ENCODE measurements around the gene SLC12A9.
"Not testable (repeated sequence)": the region's sequence is repeated elsewhere in the genome, so short reads cannot be mapped to it uniquely, and the experiment has no call there.

SLC12A9 gene

DNA sequence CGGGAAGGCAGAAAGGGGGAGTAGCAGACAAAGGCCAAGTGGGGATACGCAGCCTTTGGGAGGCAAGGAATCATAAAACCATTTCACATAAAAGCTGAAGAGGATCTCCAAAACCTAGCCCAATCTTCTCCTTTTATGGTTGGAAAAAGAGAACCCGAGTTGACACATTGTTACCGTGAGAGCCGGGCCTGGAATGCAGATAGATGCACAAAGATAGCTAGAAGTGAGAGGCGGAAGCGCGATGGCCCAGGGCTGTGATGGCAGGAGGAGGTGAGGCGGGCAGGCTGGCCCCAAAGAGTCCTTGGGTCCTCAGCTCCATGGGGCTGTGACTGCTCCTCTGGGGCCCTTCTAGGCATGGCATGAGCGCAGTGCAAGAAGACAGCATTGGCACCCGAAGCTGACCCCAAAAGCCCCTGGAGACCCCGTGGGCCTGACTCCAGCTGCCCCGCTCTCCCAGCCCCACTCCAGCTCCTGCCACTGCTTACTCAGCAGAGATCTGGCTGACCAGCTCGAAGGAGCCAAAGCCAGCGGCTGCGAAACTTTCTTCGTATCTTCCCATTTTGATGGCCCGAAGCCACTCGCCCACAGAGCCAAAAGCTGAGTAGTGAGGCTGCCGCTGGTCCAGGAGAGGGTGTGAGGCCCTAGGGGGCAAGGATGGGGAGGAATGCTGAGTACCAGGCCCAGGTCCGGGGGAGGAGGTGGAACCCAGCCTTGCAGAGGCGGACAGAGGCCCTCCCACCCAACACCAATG lies 47.7 kb upstream of the SLC12A9 start:
- Histone ChIP-seq H2AFZ (ENCODE audit: low read depth, low read length) (no peak overlapping the region), H4K91ac (ENCODE audit: low read length) (peak overlapping the region; percentile 21), H3K18ac (ENCODE audit: low read depth in 1 of 2, low read length in 2 of 2) (no peak overlapping the region), H2BK12ac (ENCODE audit: low read length in 2 of 2) (peak overlapping the region in 1 of 2 experiments; percentile 29), H3K14ac (ENCODE audit: low read length in 2 of 2) (no peak overlapping the region), H3K4me2 (ENCODE audit: low read length, poor library complexity, severe bottlenecking) (no peak overlapping the region), H3K4me3 (ENCODE audit: insufficient read depth in 1 of 2, low read depth in 1 of 2, low read length in 2 of 2) (peak overlapping the region in 1 of 2 experiments; percentile 1), H3K36me3 (ENCODE audit: control insufficient read depth in 1 of 2, insufficient read depth in 2 of 2, low read depth in 1 of 2, low read length in 2 of 2) (peaks cover 35 to 61% of the 10 kb centered on the region in 2 experiments), H3K23ac (ENCODE audit: low read length in 2 of 2) (no peak overlapping the region), H4K8ac (ENCODE audit: low read length) (no peak overlapping the region), H2AK5ac (ENCODE audit: low read length, severe bottlenecking) (no peak overlapping the region), H2BK5ac (ENCODE audit: low read depth, low read length, poor library complexity, severe bottlenecking) (no peak overlapping the region), H3K4me1 (ENCODE audit: control insufficient read depth, insufficient read depth, low read depth, low read length) (peaks cover 22% of the 10 kb centered on the region), H3K79me1 (replicated peaks; ENCODE audit: low read length, poor library complexity, severe bottlenecking) (peaks cover 22% of the 10 kb centered on the region), H3K9me3 (ENCODE audit: control insufficient read depth, low read length) (no peaks in the 10 kb centered on the region), H2BK15ac (ENCODE audit: low read depth, poor library complexity, severe bottlenecking) (no peak overlapping the region), H3K4ac (ENCODE audit: low read depth in 1 of 2, low read length in 2 of 2) (no peak overlapping the region), H2BK120ac (ENCODE audit: low read depth, low read length) (no peak overlapping the region), H3K9ac (ENCODE audit: low read length) (no peak overlapping the region), H3K27ac (ENCODE audit: low read length, poor library complexity, severe bottlenecking) (no peak overlapping the region), H3K27me3 (ENCODE audit: control insufficient read depth in 1 of 2, insufficient read depth in 1 of 2, low read length in 2 of 2) (peaks cover 0 to 5% of the 10 kb centered on the region in 2 experiments)
- 96% methylated on average over 20 of the region's 22 CpGs for WGBS
- DNase-seq: no peak

DNA sequence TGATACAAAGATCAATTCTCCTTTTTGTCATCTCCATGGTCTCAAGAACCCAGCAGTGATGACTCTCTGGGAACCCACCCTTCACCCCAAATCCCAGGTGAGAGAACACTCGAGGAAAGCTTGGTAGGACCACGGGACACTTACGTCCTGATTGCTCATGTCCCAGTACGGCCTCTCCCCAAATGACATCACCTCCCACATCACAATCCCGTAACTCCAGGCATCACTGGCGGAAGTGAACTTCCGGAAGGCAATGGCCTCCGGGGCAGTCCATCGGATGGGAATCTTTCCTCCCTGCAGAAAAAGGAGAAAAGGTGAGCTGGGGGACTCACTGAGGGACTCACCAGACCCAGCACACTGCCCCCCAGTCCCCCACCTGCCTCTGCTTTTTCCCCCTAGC lies 46.2 kb upstream of the SLC12A9 start:
- H3K27me3 ChIP-seq (ENCODE audit: control insufficient read depth in 1 of 2, insufficient read depth in 1 of 2, low read length in 2 of 2): no peaks in the 10 kb centered on the region
- WGBS: 95% methylated on average over 9 of the region's 9 CpGs
- H2BK120ac ChIP-seq (ENCODE audit: low read depth, low read length): no peak overlapping the region

DNA sequence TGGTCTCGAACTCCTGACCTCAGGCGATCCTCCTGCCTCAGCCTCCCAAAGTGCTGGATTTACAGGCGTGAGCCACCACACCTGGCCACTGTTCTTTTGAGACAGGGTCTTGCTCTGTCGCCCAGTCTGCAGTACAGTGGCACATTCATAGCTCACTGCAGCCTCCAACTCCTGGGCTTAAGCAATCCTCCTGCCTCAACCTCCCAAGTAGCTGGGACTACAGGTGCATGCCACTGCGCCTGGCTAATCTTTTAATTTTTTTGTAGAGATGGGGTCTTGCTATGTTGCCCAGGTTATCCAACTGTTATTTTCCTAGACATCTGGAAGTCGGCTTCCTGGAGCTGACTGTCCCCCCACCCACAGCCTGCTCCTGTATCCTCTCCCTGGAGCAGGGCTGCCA lies 45.6 kb upstream of the SLC12A9 start:
- Histone ChIP-seq H3K79me1 (replicated peaks; ENCODE audit: low read length, poor library complexity, severe bottlenecking) (peaks cover 24% of the 10 kb centered on the region), H3K36me3 (ENCODE audit: control insufficient read depth in 1 of 2, insufficient read depth in 2 of 2, low read depth in 1 of 2, low read length in 2 of 2) (peaks cover 47 to 77% of the 10 kb centered on the region in 2 experiments), H3K4me3 (ENCODE audit: insufficient read depth in 1 of 2, low read depth in 1 of 2, low read length in 2 of 2) (peak overlapping the region in 1 of 2 experiments; percentile 16), H3K4me1 (ENCODE audit: control insufficient read depth, insufficient read depth, low read depth, low read length) (peaks cover 18% of the 10 kb centered on the region)
- not testable (repeated sequence) for H2AFZ ChIP-seq (ENCODE audit: low read depth, low read length); H3K9ac ChIP-seq (ENCODE audit: low read length); H4K91ac ChIP-seq (ENCODE audit: low read length); H3K9me3 ChIP-seq (ENCODE audit: control insufficient read depth, low read length); H2BK15ac ChIP-seq (ENCODE audit: low read depth, poor library complexity, severe bottlenecking); H3K4me2 ChIP-seq (ENCODE audit: low read length, poor library complexity, severe bottlenecking); H3K23ac ChIP-seq (ENCODE audit: low read length in 2 of 2); H2AK5ac ChIP-seq (ENCODE audit: low read length, severe bottlenecking); H3K27me3 ChIP-seq (ENCODE audit: control insufficient read depth in 1 of 2, insufficient read depth in 1 of 2, low read length in 2 of 2); H2BK12ac ChIP-seq (ENCODE audit: low read length in 2 of 2); DNase-seq; H4K8ac ChIP-seq (ENCODE audit: low read length); H3K18ac ChIP-seq (ENCODE audit: low read depth in 1 of 2, low read length in 2 of 2); H2BK5ac ChIP-seq (ENCODE audit: low read depth, low read length, poor library complexity, severe bottlenecking); H3K4ac ChIP-seq (ENCODE audit: low read depth in 1 of 2, low read length in 2 of 2); H2BK120ac ChIP-seq (ENCODE audit: low read depth, low read length); H3K14ac ChIP-seq (ENCODE audit: low read length in 2 of 2); H3K27ac ChIP-seq (ENCODE audit: low read length, poor library complexity, severe bottlenecking)
- WGBS: 100% methylated on average over 6 of the region's 6 CpGs

More for the DNA sequence above, 46.2 kb upstream of the SLC12A9 start:
- Histone ChIP-seq H4K8ac (ENCODE audit: low read length) (no peak overlapping the region), H2AFZ (ENCODE audit: low read depth, low read length) (no peak overlapping the region), H3K36me3 (ENCODE audit: control insufficient read depth in 1 of 2, insufficient read depth in 2 of 2, low read depth in 1 of 2, low read length in 2 of 2) (peaks cover 43 to 72% of the 10 kb centered on the region in 2 experiments), H3K27ac (ENCODE audit: low read length, poor library complexity, severe bottlenecking) (no peak overlapping the region), H3K79me1 (replicated peaks; ENCODE audit: low read length, poor library complexity, severe bottlenecking) (peaks cover 22% of the 10 kb centered on the region), H3K14ac (ENCODE audit: low read length in 2 of 2) (no peak overlapping the region), H2BK12ac (ENCODE audit: low read length in 2 of 2) (no peak overlapping the region), H3K9ac (ENCODE audit: low read length) (no peak overlapping the region), H2AK5ac (ENCODE audit: low read length, severe bottlenecking) (no peak overlapping the region), H3K4ac (ENCODE audit: low read depth in 1 of 2, low read length in 2 of 2) (no peak overlapping the region), H3K18ac (ENCODE audit: low read depth in 1 of 2, low read length in 2 of 2) (no peak overlapping the region), H3K9me3 (ENCODE audit: control insufficient read depth, low read length) (no peaks in the 10 kb centered on the region), H3K4me2 (ENCODE audit: low read length, poor library complexity, severe bottlenecking) (no peak overlapping the region), H2BK5ac (ENCODE audit: low read depth, low read length, poor library complexity, severe bottlenecking) (no peak overlapping the region), H4K91ac (ENCODE audit: low read length) (no peak overlapping the region), H3K23ac (ENCODE audit: low read length in 2 of 2) (no peak overlapping the region), H2BK15ac (ENCODE audit: low read depth, poor library complexity, severe bottlenecking) (no peak overlapping the region), H3K4me3 (ENCODE audit: insufficient read depth in 1 of 2, low read depth in 1 of 2, low read length in 2 of 2) (no peak overlapping the region), H3K4me1 (ENCODE audit: control insufficient read depth, insufficient read depth, low read depth, low read length) (peaks cover 20% of the 10 kb centered on the region)
- no peak for DNase-seq

DNA sequence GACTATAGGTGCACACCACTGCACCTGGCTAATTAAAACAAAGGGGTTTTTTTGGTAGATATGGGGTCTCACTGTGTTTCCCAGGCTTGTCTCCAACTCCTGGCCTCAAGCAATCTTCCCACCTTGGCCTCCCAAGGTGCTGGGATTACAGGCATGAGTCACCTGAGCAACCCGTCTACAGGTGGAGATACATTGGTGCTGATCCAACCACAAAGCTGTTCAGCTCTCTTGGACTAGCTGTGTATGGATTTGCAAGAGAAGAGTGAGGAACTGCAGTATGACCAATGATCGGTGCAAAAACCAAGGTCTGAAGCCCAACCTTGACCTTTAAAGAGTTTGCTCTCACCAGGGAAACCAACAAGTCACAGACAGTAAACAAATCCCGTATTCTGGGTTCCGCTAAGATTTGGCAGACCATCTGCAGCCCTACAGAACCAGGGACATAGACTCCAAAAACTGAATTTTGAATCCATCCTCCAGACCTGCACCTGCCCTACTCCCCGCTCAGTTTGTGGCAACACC lies 44.1 kb upstream of the SLC12A9 start:
- Histone ChIP-seq H4K8ac (ENCODE audit: low read length) (no peak overlapping the region), H3K23ac (ENCODE audit: low read length in 2 of 2) (no peak overlapping the region), H2BK120ac (ENCODE audit: low read depth, low read length) (no peak overlapping the region), H3K4me3 (ENCODE audit: insufficient read depth in 1 of 2, low read depth in 1 of 2, low read length in 2 of 2) (no peak overlapping the region), H3K4me2 (ENCODE audit: low read length, poor library complexity, severe bottlenecking) (no peak overlapping the region), H2BK5ac (ENCODE audit: low read depth, low read length, poor library complexity, severe bottlenecking) (no peak overlapping the region), H3K4ac (ENCODE audit: low read depth in 1 of 2, low read length in 2 of 2) (no peak overlapping the region), H3K4me1 (ENCODE audit: control insufficient read depth, insufficient read depth, low read depth, low read length) (peaks cover 4% of the 10 kb centered on the region), H3K18ac (ENCODE audit: low read depth in 1 of 2, low read length in 2 of 2) (no peak overlapping the region), H2BK15ac (ENCODE audit: low read depth, poor library complexity, severe bottlenecking) (no peak overlapping the region), H3K36me3 (ENCODE audit: control insufficient read depth in 1 of 2, insufficient read depth in 2 of 2, low read depth in 1 of 2, low read length in 2 of 2) (peaks cover 59 to 86% of the 10 kb centered on the region in 2 experiments), H3K14ac (ENCODE audit: low read length in 2 of 2) (no peak overlapping the region), H3K79me1 (replicated peaks; ENCODE audit: low read length, poor library complexity, severe bottlenecking) (peaks cover 25% of the 10 kb centered on the region), H2BK12ac (ENCODE audit: low read length in 2 of 2) (no peak overlapping the region), H2AFZ (ENCODE audit: low read depth, low read length) (no peak overlapping the region), H2AK5ac (ENCODE audit: low read length, severe bottlenecking) (no peak overlapping the region), H3K27me3 (ENCODE audit: control insufficient read depth in 1 of 2, insufficient read depth in 1 of 2, low read length in 2 of 2) (no peaks in the 10 kb centered on the region), H4K91ac (ENCODE audit: low read length) (no peak overlapping the region), H3K27ac (ENCODE audit: low read length, poor library complexity, severe bottlenecking) (no peak overlapping the region), H3K9ac (ENCODE audit: low read length) (no peak overlapping the region), H3K9me3 (ENCODE audit: control insufficient read depth, low read length) (no peaks in the 10 kb centered on the region)
- 93% methylated on average over 5 of the region's 5 CpGs for WGBS
- no peak for DNase-seq
